22Rv1 (cell line): ENCODE results near the gene GPC1.

Experiments
- CTCF ChIP-seq: fragments of 450-650 bp; IDR thresholded peaks from 2 replicates; pipeline ENCODE4 v1.5.1; 2017; ENCODE audit warnings: mild to moderate bottlenecking
- ZFX ChIP-seq: fragments of 450-650 bp; IDR thresholded peaks from 2 replicates; pipeline ENCODE4 v1.6.1; 2017; ENCODE audit warnings: antibody characterized with exemption, borderline replicate concordance

DNA sequence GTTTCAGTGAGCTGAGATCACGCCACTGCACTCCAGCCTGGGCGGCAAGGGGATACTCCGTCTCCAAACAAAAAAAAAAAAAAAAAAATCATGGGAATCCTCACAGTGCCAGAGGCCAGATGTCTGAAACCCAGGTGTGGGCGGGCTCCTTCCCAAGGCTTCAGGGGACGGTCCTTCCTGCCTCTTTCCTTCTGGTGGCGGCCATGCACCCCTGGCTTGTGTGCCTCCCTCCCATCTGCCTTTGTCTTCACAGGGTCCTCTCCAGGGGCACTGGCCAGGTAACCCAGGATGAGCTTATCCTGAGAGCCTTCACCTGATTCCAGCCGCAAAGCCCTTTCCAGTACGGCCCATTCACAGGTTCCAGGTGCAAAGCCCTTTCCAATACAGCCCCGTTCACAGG lies 40.9 kb upstream of the GPC1 start:
- TF ChIP-seq CTCF (no peak), ZFX (no peak)
